Measurements from ENCODE around the gene SEC22A. TPM values are rescaled to one million over a fixed set of nuclear protein-coding genes. Genes with fewer than 3 reads are reported as not detected.

The SEC22A gene
- total RNA-seq, 4 donors from 2014 or later = 17.7 to 49.4 (median 24.2) TPM

- 91 to 94% methylated on average over 2 of the region's 2 CpGs for WGBS, 2 donors
- Histone ChIP-seq H3K9me3 (no peaks in the 10 kb centered on the region), H3K27ac (no peak overlapping the region)
Observed at GRCh38 chr3:123262226-123262625, 60.5 kb downstream of the SEC22A start.

GRCh38 chr3:123262868-123263267 lies 61.1 kb downstream of the SEC22A start:
- no peak for DNase-seq (ENCODE audit: low spot score in 2 of 2)
- no peaks in the 10 kb centered on the region for H3K27me3 ChIP-seq
- H3K4me1 ChIP-seq = peaks cover 0 to 3% (median 0%) of the 10 kb centered on the region in 4 donors
- 95% methylated on average over 5 of the region's 5 CpGs for WGBS, 2 donors
- H3K27ac ChIP-seq = no peak overlapping the region
- no peaks in the 10 kb centered on the region for H3K9me3 ChIP-seq
- H3K36me3 ChIP-seq = peaks cover 0 to 44% (median 0%) of the 10 kb centered on the region in 3 donors
- TF ChIP-seq CTCF (IDR thresholded peaks at IDR 0.05) (no peak), POLR2A (IDR thresholded peaks at IDR 0.05) (no peak), EP300 (IDR thresholded peaks at IDR 0.05) (no peak)
- no peak overlapping the region for H3K4me3 ChIP-seq

More at GRCh38 chr3:123262226-123262625, 60.5 kb downstream of the SEC22A start:
- peaks cover 0 to 44% (median 0%) of the 10 kb centered on the region in 3 donors for H3K36me3 ChIP-seq
- H3K4me3 ChIP-seq = no peak overlapping the region
- TF ChIP-seq POLR2A (IDR thresholded peaks at IDR 0.05) (no peak), CTCF (IDR thresholded peaks at IDR 0.05) (no peak), EP300 (IDR thresholded peaks at IDR 0.05) (no peak)
- peaks cover 0 to 3% (median 0%) of the 10 kb centered on the region in 4 donors for H3K4me1 ChIP-seq
- no peaks in the 10 kb centered on the region for H3K27me3 ChIP-seq
- no peak for DNase-seq (ENCODE audit: low spot score in 2 of 2)

- DNase-seq (ENCODE audit: low spot score in 2 of 2) = no peak
- TF ChIP-seq EP300 (IDR thresholded peaks at IDR 0.05) (no peak), POLR2A (IDR thresholded peaks at IDR 0.05) (no peak), CTCF (IDR thresholded peaks at IDR 0.05) (no peak)
- no peaks in the 10 kb centered on the region for H3K9me3 ChIP-seq
- H3K4me3 ChIP-seq = no peak overlapping the region
- H3K27me3 ChIP-seq = no peaks in the 10 kb centered on the region
- no peak overlapping the region for H3K27ac ChIP-seq
- 97 to 98% methylated on average over 2 of the region's 2 CpGs for WGBS, 2 donors
- H3K36me3 ChIP-seq = peaks cover 0 to 49% (median 0%) of the 10 kb centered on the region in 3 donors
- H3K4me1 ChIP-seq = no peaks in the 10 kb centered on the region
Observed at GRCh38 chr3:123263941-123264340, 62.2 kb downstream of the SEC22A start.

GRCh38 chr3:123267821-123268220 lies 66.1 kb downstream of the SEC22A start:
- Histone ChIP-seq H3K27me3 (no peaks in the 10 kb centered on the region), H3K36me3 (peaks cover 0 to 44% (median 0%) of the 10 kb centered on the region in 3 donors), H3K9me3 (no peaks in the 10 kb centered on the region), H3K4me3 (no peak overlapping the region), H3K27ac (no peak overlapping the region), H3K4me1 (no peaks in the 10 kb centered on the region)
- TF ChIP-seq CTCF (IDR thresholded peaks at IDR 0.05) (no peak), POLR2A (IDR thresholded peaks at IDR 0.05) (no peak), EP300 (IDR thresholded peaks at IDR 0.05) (no peak)
- no peak for DNase-seq (ENCODE audit: low spot score in 2 of 2)
- 51 to 59% methylated on average over 2 of the region's 2 CpGs for WGBS, 2 donors

- 77 to 88% methylated on average over 2 of the region's 2 CpGs for WGBS, 2 donors
- peaks cover 0 to 2% (median 0%) of the 10 kb centered on the region in 4 donors for H3K4me1 ChIP-seq
- DNase-seq (ENCODE audit: low spot score in 2 of 2) = no peak
Observed at GRCh38 chr3:123270818-123271217, 69.1 kb downstream of the SEC22A start.

More at GRCh38 chr3:123270818-123271217, 69.1 kb downstream of the SEC22A start:
- Histone ChIP-seq H3K9me3 (no peaks in the 10 kb centered on the region), H3K36me3 (peaks cover 0 to 14% (median 0%) of the 10 kb centered on the region in 3 donors), H3K27ac (no peak overlapping the region), H3K27me3 (no peaks in the 10 kb centered on the region), H3K4me3 (no peak overlapping the region)
- TF ChIP-seq POLR2A (IDR thresholded peaks at IDR 0.05) = no peak
- TF ChIP-seq EP300 (IDR thresholded peaks at IDR 0.05) = no peak
- TF ChIP-seq CTCF (IDR thresholded peaks at IDR 0.05) = no peak
